H1 (cell line): ENCODE results near the gene LGALS4. TPM values are rescaled to one million over a fixed set of nuclear protein-coding genes. Genes with fewer than 3 reads are reported as not detected.

Experiments
- CTCF ChIA-PET: fragments of 300-600 bp; sonication (Branson Sonifier 250); formaldehyde crosslinking; loops from one replicate; lab custom pipeline; 2021; ENCODE audit not compliant: partially characterized antibody; lab: Charles Lee
- POLR2A ChIA-PET: fragments of 300-600 bp; sonication (Branson Sonifier 250); formaldehyde crosslinking; loops from one replicate; lab custom pipeline; 2021; ENCODE audit warnings: inconsistent platforms; ENCODE audit not compliant: partially characterized antibody; lab: Charles Lee
- DNase-seq, 2 experiments: peaks; one replicate each; pipeline versions ENCODE4 v3.0.0 to v3.0.0-alpha.2; 2010 to 2022; ENCODE audit warnings: low spot score in 2 of 2, low read depth in 1 of 2, mixed read lengths in 1 of 2
- FAIRE-seq: peaks from 2 replicates; lab custom pipeline; 2011; peaks lifted over from hg19 to GRCh38; lab: Jason Lieb, UNC
- H2AFZ ChIP-seq: 2 replicates; pipeline ENCODE4 v1.8.1; 2012; ENCODE audit warnings: low read length, inconsistent platforms
- H2AK5ac ChIP-seq: 2 replicates; pipeline ENCODE4 v1.6.1; 2013; ENCODE audit warnings: low read depth, low read length
- H2BK120ac ChIP-seq: replicated peaks from 2 replicates; pipeline ENCODE3; 2013; ENCODE audit warnings: low read depth, low read length, inconsistent platforms
- H2BK12ac ChIP-seq: 2 replicates; pipeline ENCODE4 v1.6.1; 2013; ENCODE audit warnings: low read depth, low read length
- H2BK15ac ChIP-seq: 2 replicates; pipeline ENCODE4 v1.6.1; 2013; ENCODE audit warnings: low read length
- H2BK20ac ChIP-seq: 2 replicates; pipeline ENCODE4 v1.6.1; 2013; ENCODE audit warnings: low read length
- H2BK5ac ChIP-seq: 2 replicates; pipeline ENCODE4 v1.6.1; 2013; ENCODE audit warnings: low read depth, low read length
- H3K14ac ChIP-seq: 2 replicates; pipeline ENCODE4 v1.6.1; 2013; ENCODE audit warnings: inconsistent platforms; ENCODE audit not compliant: insufficient read length
- H3K18ac ChIP-seq: 2 replicates; pipeline ENCODE4 v1.6.1; 2013; ENCODE audit warnings: low read length; ENCODE audit errors: extremely low read depth
- H3K23ac ChIP-seq: 2 replicates; pipeline ENCODE4 v1.6.1; 2013; ENCODE audit warnings: inconsistent platforms; ENCODE audit not compliant: insufficient read length
- H3K23me2 ChIP-seq: 2 replicates; pipeline ENCODE4 v1.6.1; 2013; ENCODE audit warnings: low read depth, low read length
- H3K27ac ChIP-seq: 2 replicates; pipeline ENCODE4 v1.6.1; 2011; ENCODE audit warnings: low read depth, low read length, inconsistent platforms
- H3K27me3 ChIP-seq, 4 experiments: replicated peaks in 1 of 4; 1 replicate in 1 of 4; 2 replicates in 3 of 4; pipeline versions ENCODE4 v1.6.1 to v1.8.1; 2011 to 2013; ENCODE audit warnings: low read length in 3 of 4, mild to moderate bottlenecking in 3 of 4, inconsistent platforms in 2 of 4, mixed read lengths in 2 of 4, moderate library complexity in 1 of 4; ENCODE audit not compliant: control insufficient read depth in 3 of 4, insufficient read depth in 3 of 4; ENCODE audit errors: extremely low read depth in 1 of 4
- H3K36me3 ChIP-seq, 4 experiments: 2 replicates each; pipeline versions ENCODE4 v1.6.1 to v1.8.1; 2011 to 2013; ENCODE audit warnings: mild to moderate bottlenecking in 4 of 4, low read length in 3 of 4, moderate library complexity in 2 of 4, control low read depth in 1 of 4, inconsistent platforms in 1 of 4; ENCODE audit not compliant: insufficient read depth in 4 of 4, control insufficient read depth in 2 of 4
- H3K4ac ChIP-seq: replicated peaks from 2 replicates; pipeline ENCODE3; 2013; ENCODE audit warnings: low read length, low read depth, mixed read lengths, inconsistent platforms; ENCODE audit not compliant: insufficient read length
- H3K4me1 ChIP-seq, 4 experiments: replicated peaks in 1 of 4; 1 replicate in 1 of 4; 2 replicates in 3 of 4; pipeline versions ENCODE4 v1.6.1 to v1.8.1; 2011 to 2013; ENCODE audit warnings: low read length in 3 of 4, inconsistent platforms in 2 of 4, mixed read lengths in 1 of 4; ENCODE audit not compliant: insufficient read depth in 4 of 4, control insufficient read depth in 3 of 4
- H3K4me2 ChIP-seq, 2 experiments: 2 replicates each; pipeline versions ENCODE4 v1.6.1 to v1.8.1; 2011 to 2013; ENCODE audit warnings: low read depth in 2 of 2, low read length in 2 of 2, control low read depth in 1 of 2, inconsistent platforms in 1 of 2, mild to moderate bottlenecking in 1 of 2; ENCODE audit not compliant: insufficient read depth in 1 of 2
- H3K4me3 ChIP-seq, 4 experiments: fragments of 200-600, 300-600 bp in 1 of 4; sonication (generic), shearing (Covaris generic), sonication (Bioruptor Twin) in 1 of 4; 2 replicates each; pipeline versions ENCODE4 v1.5.1 to v1.8.1; 2011 to 2016; ENCODE audit warnings: low read length in 4 of 4, low read depth in 3 of 4, control low read depth in 2 of 4, inconsistent platforms in 2 of 4, mild to moderate bottlenecking in 2 of 4, mixed read lengths in 1 of 4, moderate library complexity in 1 of 4; ENCODE audit not compliant: insufficient read depth in 2 of 4; ENCODE audit errors: extremely low read depth in 1 of 4
- H3K56ac ChIP-seq: replicated peaks from 2 replicates; pipeline ENCODE3; 2013; ENCODE audit warnings: low read depth, mild to moderate bottlenecking, mixed read lengths, low read length, inconsistent platforms; ENCODE audit not compliant: insufficient read length
- H3K79me1 ChIP-seq: 2 replicates; pipeline ENCODE4 v1.6.1; 2013; ENCODE audit warnings: low read depth, low read length, control low read depth
- H3K79me2 ChIP-seq, 2 experiments: 2 replicates each; pipeline versions ENCODE4 v1.6.1 to v1.8.1; 2012 to 2013; ENCODE audit warnings: low read length in 2 of 2, mild to moderate bottlenecking in 2 of 2, inconsistent platforms in 1 of 2; ENCODE audit not compliant: insufficient read depth in 2 of 2, control insufficient read depth in 1 of 2
- H3K9ac ChIP-seq, 4 experiments: replicated peaks in 1 of 4; 1 replicate in 1 of 4; 2 replicates in 3 of 4; pipeline versions ENCODE4 v1.6.1 to v1.8.1; 2011 to 2013; ENCODE audit warnings: low read depth in 3 of 4, low read length in 3 of 4, control low read depth in 2 of 4, mild to moderate bottlenecking in 2 of 4, moderate library complexity in 2 of 4, inconsistent platforms in 1 of 4; ENCODE audit errors: extremely low read depth in 1 of 4
- H3K9me3 ChIP-seq, 2 experiments: 2 replicates each; pipeline versions ENCODE4 v1.6.1 to v1.8.1; 2012 to 2013; ENCODE audit warnings: mild to moderate bottlenecking in 2 of 2, moderate library complexity in 2 of 2, control low read depth in 1 of 2, inconsistent platforms in 1 of 2, low read depth in 1 of 2, low read length in 1 of 2, mixed read lengths in 1 of 2; ENCODE audit not compliant: insufficient read depth in 2 of 2
- H4K20me1 ChIP-seq, 2 experiments: replicated peaks in 1 of 2; 2 replicates each; pipeline versions ENCODE3 to v1.8.1; 2011 to 2013; ENCODE audit warnings: inconsistent platforms in 2 of 2, low read length in 2 of 2, mild to moderate bottlenecking in 1 of 2; ENCODE audit not compliant: insufficient read depth in 2 of 2, control insufficient read depth in 1 of 2
- H4K5ac ChIP-seq: 2 replicates; pipeline ENCODE4 v1.6.1; 2013; ENCODE audit warnings: low read length, low read depth, mixed read lengths, inconsistent platforms; ENCODE audit not compliant: insufficient read length
- H4K8ac ChIP-seq: 2 replicates; pipeline ENCODE4 v1.8.0; 2013; ENCODE audit warnings: mild to moderate bottlenecking, moderate library complexity, low read length, inconsistent platforms; ENCODE audit not compliant: insufficient read depth; ENCODE audit errors: extremely low read depth
- H4K91ac ChIP-seq: replicated peaks from 2 replicates; pipeline ENCODE3; 2013; ENCODE audit warnings: low read length, mixed read lengths, inconsistent platforms; ENCODE audit not compliant: insufficient read length
- TEAD4 ChIP-seq: IDR thresholded peaks from 2 replicates; pipeline ENCODE4 v1.6.1; 2012; ENCODE audit warnings: low read depth, low read length, inconsistent platforms, mixed read lengths
- WGBS, 2 experiments: shearing (Covaris generic) in 1 of 2; methylation state at CpG; one replicate each; pipeline versions ENCODE4 v1.1.6 to v1.1.7; 2013 to 2015; ENCODE audit warnings: low lambda C conversion rate in 2 of 2, mixed read lengths in 2 of 2, inconsistent platforms in 1 of 2, low coverage in 1 of 2, missing lambda C conversion rate in 1 of 2; ENCODE audit not compliant: insufficient replicate concordance in 2 of 2, insufficient coverage in 1 of 2, insufficient read length in 1 of 2; ENCODE audit errors: extremely low coverage in 1 of 2, missing lambda C conversion rate in 1 of 2; 5-methylcytosine and 5-hydroxymethylcytosine counted together
- polyA plus RNA-seq, 7 experiments: library from polyadenylated mRNA; depleted of rRNA in 3 of 7; stranded (reverse) in 5 of 7; unstranded in 2 of 7; fragments of >200 nt in 5 of 7; fragments of 200-250 nt in 2 of 7; gene quantifications; 1 replicate in 5 of 7; 2 replicates in 1 of 7; 4 replicates in 1 of 7; pipeline versions ENCODE4 v1.2.1 to v1.2.3, GENCODE V29; 2011 to 2013; ENCODE audit warnings: missing spikeins in 2 of 7, mixed read lengths in 2 of 7
- total RNA-seq: library from RNA; stranded (reverse); fragmentation: NEBNext Ultra II Directional; extraction: Animal tissue kit (Norgen Biotek cat#: 25700); gene quantifications from 2 replicates; pipeline ENCODE4 v1.2.1, GENCODE V29; 2021

The LGALS4 gene
- total and polyA plus RNA-seq, 2 of the 8 experiments (the other 6 are each of a cell fraction or from before 2014, with no cell fraction given) = 0.32 to 0.37 TPM

- no peak overlapping the region for H3K27ac ChIP-seq
These were observed 24.9 kb upstream of the LGALS4 start for GRCh38 chr19:38837656-38838121.

More at GRCh38 chr19:38837656-38838121, 24.9 kb upstream of the LGALS4 start:
- Histone ChIP-seq H4K20me1 (peaks cover 22 to 34% of the 10 kb centered on the region in 2 experiments), H3K23me2 (no peaks in the 10 kb centered on the region), H2BK120ac (no peak overlapping the region), H3K79me1 (peaks cover 3% of the 10 kb centered on the region; the same call in 1 of the 2 replicates)
- FAIRE-seq = no peak
- no peak for TF ChIP-seq TEAD4
- TF ChIP-seq, all 59 proteins: peak for 0
- no peak for DNase-seq
- H3K4me3 ChIP-seq = no peak overlapping the region
- no peaks in the 10 kb centered on the region for H3K9me3 ChIP-seq
- no peaks in the 10 kb centered on the region for H3K27me3 ChIP-seq
- no peak overlapping the region for H2AK5ac ChIP-seq
- CTCF ChIA-PET = interaction anchor here (1.2 to 1.5 kb wide), 4 partner anchors 9 to 92 kb away, joined by 3 to 4 read pairs (median 3); partner anchors contain the start of genes MRPS12 and SARS2
- no peak overlapping the region for H3K18ac ChIP-seq
- H4K5ac ChIP-seq = no peak overlapping the region
- 89% methylated on average over 7 of the region's 7 CpGs; no CpG with 5 or more reads in 1 of the 2 experiments for WGBS, 2 experiments
- H3K4me1 ChIP-seq = no peaks in the 10 kb centered on the region
- no peak overlapping the region for H3K23ac ChIP-seq
- no peak overlapping the region for H2BK20ac ChIP-seq
- H3K36me3 ChIP-seq = peaks cover 61 to 74% (median 68%) of the 10 kb centered on the region in 4 experiments
- no peak overlapping the region for H2BK15ac ChIP-seq
- no peak overlapping the region; a peak in 1 of 7 replicates for H3K9ac ChIP-seq
- H3K56ac ChIP-seq = no peak overlapping the region
- H3K4ac ChIP-seq = no peak overlapping the region
- no peak overlapping the region for H2AFZ ChIP-seq
- no peak overlapping the region for H2BK12ac ChIP-seq
- H3K79me2 ChIP-seq = peaks cover 0 to 15% of the 10 kb centered on the region in 2 experiments; a peak in 2 of 4 replicates
- POLR2A ChIA-PET = interaction anchor here (0.6 to 14.2 kb wide), 21 partner anchors 8 to 504 kb away, joined by 3 to 376 read pairs (median 3); partner anchors contain the start of genes CCER2, HNRNPL, MRPS12 and NFKBIB
- H4K8ac ChIP-seq = no peak overlapping the region
- no peak overlapping the region for H2BK5ac ChIP-seq
- no peak overlapping the region for H3K14ac ChIP-seq
- H4K91ac ChIP-seq = no peak overlapping the region
- H3K4me2 ChIP-seq = no peak overlapping the region
